ENCODE measurements around the gene HECW1. TPM values are rescaled to one million over a fixed set of nuclear protein-coding genes. Genes with fewer than 3 reads are reported as not detected.

HECW1 gene
- total RNA-seq, 4 donors from 2014 or later: 0.83 to 3.9 (median 2.7) TPM; not detected in 1

DNA sequence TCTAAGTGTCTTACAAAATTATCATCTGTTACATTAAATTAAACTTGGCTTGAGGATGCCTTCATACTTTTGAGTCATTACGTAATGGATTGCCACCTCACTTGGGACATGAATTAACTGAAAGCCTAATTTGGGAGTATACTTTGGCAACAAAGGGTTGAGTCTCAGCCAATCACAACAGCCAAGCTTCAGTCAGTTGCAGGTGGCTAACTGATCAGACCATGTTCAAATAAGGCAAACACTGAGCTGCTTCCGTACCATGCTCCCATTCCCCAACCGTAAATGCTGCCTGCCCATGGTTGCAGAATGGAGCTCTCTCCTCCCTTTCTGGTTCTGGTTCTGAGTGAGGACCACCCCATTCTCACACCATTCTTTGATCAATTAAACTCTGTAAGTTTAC, 377.6 kb downstream of the HECW1 start:
- H3K36me3 ChIP-seq: no peaks in the 10 kb centered on the region
- no peaks in the 10 kb centered on the region for H3K27me3 ChIP-seq
- TF ChIP-seq, protein P1, sequence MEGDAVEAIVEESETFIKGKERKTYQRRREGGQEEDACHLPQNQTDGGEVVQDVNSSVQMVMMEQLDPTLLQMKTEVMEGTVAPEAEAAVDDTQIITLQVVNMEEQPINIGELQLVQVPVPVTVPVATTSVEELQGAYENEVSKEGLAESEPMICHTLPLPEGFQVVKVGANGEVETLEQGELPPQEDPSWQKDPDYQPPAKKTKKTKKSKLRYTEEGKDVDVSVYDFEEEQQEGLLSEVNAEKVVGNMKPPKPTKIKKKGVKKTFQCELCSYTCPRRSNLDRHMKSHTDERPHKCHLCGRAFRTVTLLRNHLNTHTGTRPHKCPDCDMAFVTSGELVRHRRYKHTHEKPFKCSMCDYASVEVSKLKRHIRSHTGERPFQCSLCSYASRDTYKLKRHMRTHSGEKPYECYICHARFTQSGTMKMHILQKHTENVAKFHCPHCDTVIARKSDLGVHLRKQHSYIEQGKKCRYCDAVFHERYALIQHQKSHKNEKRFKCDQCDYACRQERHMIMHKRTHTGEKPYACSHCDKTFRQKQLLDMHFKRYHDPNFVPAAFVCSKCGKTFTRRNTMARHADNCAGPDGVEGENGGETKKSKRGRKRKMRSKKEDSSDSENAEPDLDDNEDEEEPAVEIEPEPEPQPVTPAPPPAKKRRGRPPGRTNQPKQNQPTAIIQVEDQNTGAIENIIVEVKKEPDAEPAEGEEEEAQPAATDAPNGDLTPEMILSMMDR (IDR thresholded peaks at IDR 0.05): no peak
- TF ChIP-seq POLR2A (IDR thresholded peaks at IDR 0.05): no peak
- no peaks in the 10 kb centered on the region for H3K4me1 ChIP-seq
- H3K9me3 ChIP-seq: no peaks in the 10 kb centered on the region
- no peak overlapping the region for H3K4me3 ChIP-seq
- no peak overlapping the region for H3K27ac ChIP-seq
- no peak for DNase-seq

DNA sequence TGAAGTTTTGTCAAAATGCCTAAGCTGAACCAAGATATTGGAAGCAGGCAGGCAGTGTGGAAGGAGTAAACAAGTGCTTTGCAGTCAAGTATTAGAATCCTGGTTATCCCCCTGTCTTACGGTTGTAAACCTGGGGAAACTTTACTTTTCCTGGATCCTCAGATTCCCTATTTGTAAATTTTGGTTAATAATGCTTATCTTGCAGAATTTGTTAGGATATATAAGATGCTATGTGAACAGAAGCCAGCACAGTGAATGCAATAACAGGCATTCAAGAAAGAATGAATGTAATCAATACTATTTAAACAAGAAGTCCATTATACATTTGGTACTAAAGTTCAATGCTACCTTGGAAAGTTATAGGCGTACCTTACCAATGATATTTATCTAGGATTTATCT, 378.7 kb downstream of the HECW1 start:
- no peak for DNase-seq
- H3K4me1 ChIP-seq: no peaks in the 10 kb centered on the region
- H3K36me3 ChIP-seq: no peaks in the 10 kb centered on the region
- no peak overlapping the region for H3K27ac ChIP-seq
- TF ChIP-seq, protein P1 (IDR thresholded peaks at IDR 0.05): no peak
- no peak for TF ChIP-seq POLR2A (IDR thresholded peaks at IDR 0.05)
- no peak overlapping the region for H3K4me3 ChIP-seq
- no peaks in the 10 kb centered on the region for H3K27me3 ChIP-seq
- H3K9me3 ChIP-seq: no peaks in the 10 kb centered on the region

- no peak overlapping the region for H3K27ac ChIP-seq
- no peaks in the 10 kb centered on the region for H3K27me3 ChIP-seq
- no peaks in the 10 kb centered on the region for H3K4me1 ChIP-seq
- no peaks in the 10 kb centered on the region for H3K9me3 ChIP-seq
- H3K4me3 ChIP-seq: no peak overlapping the region
- TF ChIP-seq, protein P1 (IDR thresholded peaks at IDR 0.05): no peak
- TF ChIP-seq POLR2A (IDR thresholded peaks at IDR 0.05): no peak
- no peak for DNase-seq
- H3K36me3 ChIP-seq: no peaks in the 10 kb centered on the region
Observed at GRCh38 chr7:43491984-43492383, 379.5 kb downstream of the HECW1 start.

DNA sequence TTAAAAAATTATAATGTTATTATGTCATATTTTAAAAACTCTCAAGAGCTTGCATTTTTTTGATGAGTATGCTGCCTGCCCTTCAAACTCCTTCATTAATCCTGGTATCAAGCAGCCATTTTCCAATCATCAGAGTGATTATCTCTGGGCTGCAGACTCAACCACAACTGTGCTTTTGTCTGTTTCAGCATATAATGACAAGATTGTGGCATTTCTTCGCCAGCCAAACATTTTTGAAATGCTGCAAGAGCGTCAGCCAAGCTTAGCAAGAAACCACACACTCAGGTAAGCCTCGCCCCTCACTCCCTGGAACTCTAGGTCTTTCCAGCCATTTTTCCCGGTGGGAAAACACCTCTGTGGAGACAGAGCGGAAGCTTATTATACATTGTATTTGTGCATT, 380.4 kb downstream of the HECW1 start:
- TF ChIP-seq, protein P1 (IDR thresholded peaks at IDR 0.05): no peak
- no peak for TF ChIP-seq POLR2A (IDR thresholded peaks at IDR 0.05)
- Histone ChIP-seq H3K27me3 (no peaks in the 10 kb centered on the region), H3K4me3 (no peak overlapping the region), H3K9me3 (no peaks in the 10 kb centered on the region), H3K27ac (no peak overlapping the region), H3K36me3 (no peaks in the 10 kb centered on the region), H3K4me1 (no peaks in the 10 kb centered on the region)
- no peak for DNase-seq

DNA sequence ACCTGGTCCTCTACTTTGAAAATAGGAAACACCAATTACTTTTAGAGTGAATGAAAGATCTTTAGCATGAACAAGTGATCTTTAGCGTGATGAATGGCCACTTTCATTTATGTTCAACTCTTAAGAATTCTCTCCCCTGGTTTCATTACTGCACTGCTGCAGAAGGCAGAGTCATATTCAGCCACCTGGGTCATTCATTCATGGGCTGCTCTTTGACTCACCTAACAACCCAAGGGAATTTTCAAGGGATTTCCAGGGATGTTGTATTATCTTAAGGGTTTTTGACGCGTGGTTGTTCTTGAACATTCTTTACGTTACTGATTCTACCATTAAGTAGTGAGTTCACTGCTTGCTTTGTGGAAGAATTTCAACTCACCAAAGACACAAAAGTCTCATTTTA, 383.1 kb downstream of the HECW1 start:
- H3K36me3 ChIP-seq: no peaks in the 10 kb centered on the region
- DNase-seq: no peak
- H3K27me3 ChIP-seq: no peaks in the 10 kb centered on the region
- no peaks in the 10 kb centered on the region for H3K9me3 ChIP-seq
- no peaks in the 10 kb centered on the region for H3K4me1 ChIP-seq
- no peak overlapping the region for H3K27ac ChIP-seq
- no peak overlapping the region for H3K4me3 ChIP-seq
- TF ChIP-seq POLR2A (IDR thresholded peaks at IDR 0.05): no peak
- TF ChIP-seq, protein P1 (IDR thresholded peaks at IDR 0.05): no peak

GRCh38 chr7:43496596-43496995, 384.1 kb downstream of the HECW1 start:
- Histone ChIP-seq H3K9me3 (no peaks in the 10 kb centered on the region), H3K27me3 (no peaks in the 10 kb centered on the region), H3K27ac (no peak overlapping the region), H3K4me1 (no peaks in the 10 kb centered on the region), H3K36me3 (no peaks in the 10 kb centered on the region), H3K4me3 (no peak overlapping the region)
- no peak for TF ChIP-seq POLR2A (IDR thresholded peaks at IDR 0.05)
- TF ChIP-seq, protein P1 (IDR thresholded peaks at IDR 0.05): no peak
- DNase-seq: no peak
